Heart left ventricle (tissue), 16 donors: ENCODE measurements around the gene SWSAP1. TPM values are rescaled to one million over a fixed set of nuclear protein-coding genes. Genes with fewer than 3 reads are reported as not detected.
A peak's percentile ranks its signal among the peaks of the same experiment; 100 is the strongest.

Experiments used
- ATAC-seq, 4 donors: fragments of 200-7000 bp; cut with Tn5 transposase; one replicate each; pipeline ENCODE4 v1.9.1; 2020 to 2022; ENCODE audit warnings: moderate library complexity in 4 of 4, mild to moderate bottlenecking in 3 of 4, moderate number of reproducible peaks in 1 of 4
- DNase-seq, 5 donors: peaks; one replicate each; pipeline ENCODE4 v3.0.0-alpha.2; 2020
- H3K27ac ChIP-seq, 12 donors: fragments of 200-600 bp; sonication (generic) in 4 of 12; one replicate each; pipeline versions ENCODE4 v1.5.0 to v1.8.0; 2016 to 2022; ENCODE audit warnings: mild to moderate bottlenecking in 2 of 12
- H3K27me3 ChIP-seq, 9 donors: fragments of 200-600 bp; sonication (generic) in 2 of 9; one replicate each; pipeline versions ENCODE4 v1.5.1 to v1.8.0; 2016 to 2022; ENCODE audit warnings: mild to moderate bottlenecking in 3 of 9
- H3K36me3 ChIP-seq, 9 donors: fragments of 200-600 bp; sonication (generic) in 2 of 9; one replicate each; pipeline versions ENCODE4 v1.5.0 to v1.8.0; 2018 to 2022; ENCODE audit warnings: mild to moderate bottlenecking in 2 of 9
- H3K4me1 ChIP-seq, 12 donors: fragments of 200-600 bp; sonication (generic) in 4 of 12; one replicate each; pipeline versions ENCODE4 v1.5.0 to v1.8.0; 2016 to 2022; ENCODE audit warnings: mild to moderate bottlenecking in 3 of 12
- H3K4me3 ChIP-seq, 12 donors: fragments of 200-600 bp; sonication (generic) in 4 of 12; one replicate each; pipeline versions ENCODE4 v1.5.0 to v1.8.0; 2017 to 2022; ENCODE audit warnings: mild to moderate bottlenecking in 9 of 12, moderate library complexity in 4 of 12
- H3K9me3 ChIP-seq, 12 donors: fragments of 200-600 bp; sonication (generic) in 4 of 12; one replicate each; pipeline versions ENCODE4 v1.5.0 to v1.8.0; 2016 to 2022; ENCODE audit warnings: mild to moderate bottlenecking in 1 of 12
- POLR2A ChIP-seq, 2 donors: fragments of 450-650 bp; IDR thresholded peaks; one replicate each; pipeline ENCODE4 v1.6.1; 2017; ENCODE audit warnings: antibody characterized with exemption in 2 of 2, mild to moderate bottlenecking in 2 of 2, moderate library complexity in 2 of 2
- WGBS, 4 donors: extraction: QIAGEN DNeasy Blood & Tissue Kit in 2 of 4; methylation state at CpG; one replicate each; pipeline versions ENCODE4 v1.1.5 to v1.1.7; 2013 to 2018; 5-methylcytosine and 5-hydroxymethylcytosine counted together
- intact Hi-C, 10 donors: fragments of 100-400 bp; cut with DNase I; formaldehyde crosslinking; loops; one replicate each; pipeline versions ENCODE4 v1.11.1 to v1.14.2; 2022
- polyA plus RNA-seq, 2 donors: library from polyadenylated mRNA; stranded (reverse); fragments of 200-250 nt; gene quantifications; one replicate each; pipeline ENCODE4 v1.2.3, GENCODE V29; 2013
- total RNA-seq, 9 donors: library from RNA; depleted of rRNA in 2 of 9; stranded (reverse); fragments of >200 nt in 2 of 9; fragmentation: NEBNext Ultra II Directional in 3 of 9; extraction: Animal tissue kit (Norgen Biotek cat#: 25700) in 3 of 9; gene quantifications; one replicate each; pipeline versions ENCODE4 v1.1.0 to v1.2.4, GENCODE V29; 2016 to 2023
- TF ChIP-seq, protein P1 (sequence below), 12 donors: fragments of 200-600 bp; sonication (generic) in 4 of 12; IDR thresholded peaks; one replicate each; pipeline versions ENCODE4 v1.5.0 to v1.8.0; 2018 to 2022; ENCODE audit warnings: antibody characterized with exemption in 12 of 12, mild to moderate bottlenecking in 5 of 12
- donor health status: ischemic (EF 13 %, LVEDD 7.1; RV severe dilation, severe dysfunction).
- donor health status: healthy with polysubstance abuse.
- donor health status: DM: no; HTN: yes; CAD: no.
- donor health status: DM: no; HTN: no; CAD: no.
- donor health status: ischemic (EF 25% LVEDD 6.9; RV normal size, moderate dysfunction).
- donor health status: ischemic (EF 25% LVEDD 5.7; RV mildly dilated, moderate dysfunction).
- donor health status: healthy.
- donor health status: DM: yes; HTN: yes; CAD: no.
- donor health status: ischemic (EF 35%, LVEDD 5.7; RV mildly dilated, moderate dysfunction).
- donor health status: nonischemic (EF 11% LVEDD 7.7; RV severe dilation, severe dysfunction).
- donor health status: DM: yes; HTN: yes; CAD: no.
- donor health status: PGD.
- donor health status: ischemic (EF 29% LVEDD 5.4; RV normal size, mild dysfunction).
- donor health status: nonischemic (EF 23%, LVEDD 6.1; RV moderate dilation, normal function).

The SWSAP1 gene
- total and polyA plus RNA-seq, 11 donors = 0.67 to 2.1 (median 1.6) TPM

DNA sequence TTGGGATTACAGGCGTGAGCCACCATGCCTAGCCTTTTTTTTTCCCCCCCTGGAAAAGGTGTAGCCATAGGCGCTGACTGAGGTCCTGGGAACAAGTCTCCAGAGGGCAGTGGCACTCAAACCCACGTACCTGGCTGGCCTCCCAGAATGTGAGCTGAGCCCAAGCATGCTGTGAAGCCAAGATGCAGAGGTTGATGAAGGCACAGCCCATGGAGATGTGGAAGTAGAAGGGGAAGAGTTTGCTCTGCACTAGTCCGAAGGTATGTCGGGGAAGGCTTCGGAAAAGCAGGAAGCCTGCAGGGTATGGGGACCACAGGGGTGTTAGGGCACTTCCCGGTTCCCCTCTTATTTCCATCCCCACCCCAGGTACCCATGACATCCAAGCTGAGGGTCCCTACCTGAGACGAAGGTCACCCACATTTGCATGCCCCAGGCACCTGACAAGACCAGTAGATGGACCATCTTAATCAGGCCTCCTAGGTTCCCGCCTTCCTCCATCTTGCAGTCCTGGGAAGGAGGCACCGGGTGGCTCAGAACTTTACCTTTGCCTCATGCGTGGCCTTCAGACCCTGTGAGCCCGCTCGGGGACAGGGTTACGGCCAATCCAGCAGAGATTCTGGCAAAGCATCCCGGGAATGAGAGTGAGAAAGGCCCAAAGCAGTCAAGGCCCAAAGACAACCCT lies 29.2 kb upstream of the SWSAP1 start:
- DNase-seq = peak in 1 of 5 donors; percentile 33
- TF ChIP-seq POLR2A (IDR thresholded peaks at IDR 0.05) = no peak
- TF ChIP-seq, protein P1, sequence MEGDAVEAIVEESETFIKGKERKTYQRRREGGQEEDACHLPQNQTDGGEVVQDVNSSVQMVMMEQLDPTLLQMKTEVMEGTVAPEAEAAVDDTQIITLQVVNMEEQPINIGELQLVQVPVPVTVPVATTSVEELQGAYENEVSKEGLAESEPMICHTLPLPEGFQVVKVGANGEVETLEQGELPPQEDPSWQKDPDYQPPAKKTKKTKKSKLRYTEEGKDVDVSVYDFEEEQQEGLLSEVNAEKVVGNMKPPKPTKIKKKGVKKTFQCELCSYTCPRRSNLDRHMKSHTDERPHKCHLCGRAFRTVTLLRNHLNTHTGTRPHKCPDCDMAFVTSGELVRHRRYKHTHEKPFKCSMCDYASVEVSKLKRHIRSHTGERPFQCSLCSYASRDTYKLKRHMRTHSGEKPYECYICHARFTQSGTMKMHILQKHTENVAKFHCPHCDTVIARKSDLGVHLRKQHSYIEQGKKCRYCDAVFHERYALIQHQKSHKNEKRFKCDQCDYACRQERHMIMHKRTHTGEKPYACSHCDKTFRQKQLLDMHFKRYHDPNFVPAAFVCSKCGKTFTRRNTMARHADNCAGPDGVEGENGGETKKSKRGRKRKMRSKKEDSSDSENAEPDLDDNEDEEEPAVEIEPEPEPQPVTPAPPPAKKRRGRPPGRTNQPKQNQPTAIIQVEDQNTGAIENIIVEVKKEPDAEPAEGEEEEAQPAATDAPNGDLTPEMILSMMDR (IDR thresholded peaks at IDR 0.05) = no peak
- WGBS, 4 donors = 49 to 61% (median 50%) methylated on average over 10 to 15 of the region's 15 CpGs
- Histone ChIP-seq H3K4me1 (peaks cover 0 to 34% (median 22%) of the 10 kb centered on the region in 12 donors), H3K9me3 (peaks cover 0 to 10% (median 0%) of the 10 kb centered on the region in 12 donors), H3K27ac (peak overlapping the region in 10 of 12 donors; percentile 32 to 92 (median 84)), H3K36me3 (peaks cover 0 to 19% (median 3%) of the 10 kb centered on the region in 9 donors), H3K27me3 (no peaks in the 10 kb centered on the region), H3K4me3 (peak overlapping the region; percentile 42 to 87 (median 78))
- no peak for ATAC-seq
- intact Hi-C loops = loop anchor here in 2 of 10 donors (5.0 kb wide), 2 partner anchors 37 to 53 kb away; partner anchors contain the start of gene EPOR (in 1 of the 2)

DNA sequence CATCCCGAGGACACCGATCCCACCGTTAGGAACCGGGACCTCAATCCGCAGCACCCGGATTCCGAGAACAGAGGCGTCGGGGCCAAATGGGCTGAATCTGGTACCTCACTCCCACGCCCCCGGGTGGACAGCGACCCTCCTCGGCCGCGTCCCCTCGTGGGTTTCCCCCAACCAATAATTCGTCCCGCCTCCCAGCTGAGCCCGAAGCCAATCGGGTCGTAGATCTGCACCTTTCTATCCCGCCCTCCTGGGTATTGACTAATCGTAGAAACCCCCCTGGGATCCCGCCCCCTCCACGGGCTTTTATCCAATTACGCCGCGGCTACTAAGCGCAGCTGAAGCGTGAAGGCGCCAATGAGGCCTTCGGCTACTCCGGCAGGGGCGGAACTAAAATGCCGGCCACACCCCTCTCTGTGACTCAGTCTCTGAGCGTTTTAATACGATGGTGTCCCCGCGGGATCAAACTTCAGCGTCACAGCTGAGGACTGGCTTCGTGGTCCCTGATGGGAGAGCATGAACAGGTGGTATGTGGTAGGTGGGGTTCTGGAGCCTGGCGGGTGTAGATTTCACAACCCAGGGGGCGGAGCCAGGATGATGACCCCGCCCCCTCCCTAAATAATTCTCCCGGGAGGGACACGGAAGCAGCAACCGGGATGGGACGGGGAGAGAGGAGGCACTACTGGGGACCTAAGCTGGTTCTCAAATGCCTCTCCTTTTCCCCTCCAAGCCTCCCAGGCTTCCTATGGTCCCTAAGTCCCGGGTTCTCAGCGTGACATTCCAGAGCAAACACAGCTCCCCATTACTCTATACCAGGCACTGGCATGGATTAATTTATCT lies 28.1 kb upstream of the SWSAP1 start, which contains the start of the genes CCDC159 and TMEM205:
TSS of gene CCDC159 (plus strand) at position 416 of the 837 bp plus-strand sequence. CDS start at position 504, 88 bp downstream.
TSS of gene TMEM205 (minus strand) at position 165 of the 837 bp plus-strand sequence. CDS start 649 bp downstream, outside the sequence.
- intact Hi-C loops = loop anchor here in 2 of 10 donors (1.0 to 5.0 kb wide), 4 partner anchors 28 to 89 kb away; partner anchors contain the start of genes EPOR (in 1 of the 2), ODAD3 (in 1 of the 2), PRKCSH (in 1 of the 2) and SWSAP1 (in 1 of the 2)
- Histone ChIP-seq H3K27me3 (no peaks in the 10 kb centered on the region), H3K4me1 (peaks cover 0 to 32% (median 22%) of the 10 kb centered on the region in 12 donors), H3K27ac (peak within 1 kb of the TSS; percentile 48 to 92 (median 84)), H3K4me3 (peak within 1 kb of the TSS; percentile 42 to 87 (median 78)), H3K36me3 (peaks cover 0 to 18% (median 3%) of the 10 kb centered on the region in 9 donors), H3K9me3 (peaks cover 0 to 10% (median 0%) of the 10 kb centered on the region in 12 donors)
- TF ChIP-seq, protein P1 (IDR thresholded peaks at IDR 0.05) = peak in 5 of 12 donors; percentile 12 to 37 (median 25)
- TF ChIP-seq POLR2A (IDR thresholded peaks at IDR 0.05) = peak; percentile 17 to 94
- 0 to 2% (median 1%) methylated on average over 23 to 50 of the region's 50 CpGs for WGBS, 4 donors
- peak; percentile 98 to 99 (median 99) for DNase-seq
- ATAC-seq = peak; percentile 92 to 98 (median 97)

DNA sequence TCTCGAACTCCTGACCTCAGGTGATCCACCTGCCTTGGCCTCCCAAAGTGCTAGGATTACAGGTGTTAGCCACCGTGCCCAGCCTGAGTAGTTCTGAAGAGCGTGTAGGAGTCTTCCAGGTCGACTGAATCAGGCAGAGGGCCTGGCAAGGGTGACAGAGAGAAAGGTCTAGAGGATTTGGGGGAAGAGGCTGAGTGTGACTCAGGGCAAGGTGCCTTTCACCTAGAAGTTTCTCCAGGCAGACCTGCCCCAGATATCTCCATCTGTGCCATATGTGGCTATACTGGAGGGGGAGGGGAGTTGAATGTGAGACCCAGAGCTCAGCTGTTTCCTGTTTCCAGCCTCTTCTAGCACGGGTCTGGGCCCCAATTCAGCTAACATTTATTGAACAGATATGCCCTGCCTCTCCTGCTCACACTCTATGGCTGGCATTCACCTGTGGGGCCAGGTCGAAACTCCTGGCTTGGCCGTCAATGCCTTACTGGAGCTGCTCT lies 26.9 kb upstream of the SWSAP1 start:
- TF ChIP-seq POLR2A (IDR thresholded peaks at IDR 0.05) = no peak
- TF ChIP-seq, protein P1 (IDR thresholded peaks at IDR 0.05) = no peak
- H3K4me3 ChIP-seq = no peak overlapping the region
- peaks cover 0 to 10% (median 0%) of the 10 kb centered on the region in 12 donors for H3K9me3 ChIP-seq
- H3K36me3 ChIP-seq = peaks cover 0 to 10% (median 0%) of the 10 kb centered on the region in 9 donors
- intact Hi-C loops = loop anchor here in 2 of 10 donors (5.0 kb wide), 2 partner anchors 35 to 55 kb away; partner anchors contain the start of gene EPOR (in 1 of the 2)
- peaks cover 0 to 32% (median 22%) of the 10 kb centered on the region in 12 donors for H3K4me1 ChIP-seq
- peak overlapping the region in 1 of 12 donors; percentile 92 for H3K27ac ChIP-seq
- no peaks in the 10 kb centered on the region for H3K27me3 ChIP-seq
- DNase-seq (no peak), ATAC-seq (no peak)
- 77 to 86% (median 80%) methylated on average over 4 to 7 of the region's 7 CpGs for WGBS, 4 donors
